C4-2B (cell line): ENCODE results near the gene FOLR2.

Source experiments
- H3K27ac ChIP-seq: fragments of 450-650 bp; 2 replicates; pipeline ENCODE4 v1.5.1; 2017
- CTCF ChIP-seq: fragments of 450-650 bp; conservative IDR thresholded peaks from 2 replicates; pipeline ENCODE4 v1.5.1; 2017; ENCODE audit warnings: mild to moderate bottlenecking
- ZFX ChIP-seq: fragments of 450-650 bp; IDR thresholded peaks from 2 replicates; pipeline ENCODE4 v1.6.1; 2017

The FOLR2 gene

GRCh38 chr11:72238492-72239312, 22.1 kb downstream of the FOLR2 start:
- TF ChIP-seq ZFX (no peak), CTCF (peak; percentile 34)
- H3K27ac ChIP-seq = peak overlapping the region; percentile 68

- TF ChIP-seq ZFX = no peak
- no peak for TF ChIP-seq CTCF
- peak overlapping the region; percentile 68 for H3K27ac ChIP-seq
Observed at GRCh38 chr11:72239313-72239848, 22.8 kb downstream of the FOLR2 start.

- H3K27ac ChIP-seq = peak overlapping the region; percentile 68
- TF ChIP-seq CTCF (no peak), ZFX (0 out of 2 replicates have a peak, but pooled peaks have one; percentile 55)
Observed at GRCh38 chr11:72239849-72240460, 23.4 kb downstream of the FOLR2 start.

- TF ChIP-seq ZFX = no peak
- no peak for TF ChIP-seq CTCF
- peak overlapping the region; percentile 68 for H3K27ac ChIP-seq
Observed at GRCh38 chr11:72240461-72241290, 24.1 kb downstream of the FOLR2 start.

GRCh38 chr11:72241291-72241781, 24.7 kb downstream of the FOLR2 start:
- TF ChIP-seq ZFX = no peak
- TF ChIP-seq CTCF = no peak

GRCh38 chr11:72242141-72242540, 25.5 kb downstream of the FOLR2 start:
- no peak overlapping the region for H3K27ac ChIP-seq
- TF ChIP-seq CTCF (no peak), ZFX (no peak)

More at GRCh38 chr11:72241291-72241781, 24.7 kb downstream of the FOLR2 start:
- H3K27ac ChIP-seq = no peak overlapping the region
